Measurements from ENCODE around the gene OR2T2.
"Not testable (repeated sequence)": the region's sequence is repeated elsewhere in the genome, so short reads cannot be mapped to it uniquely, and the experiment has no call there.

The OR2T2 gene

DNA sequence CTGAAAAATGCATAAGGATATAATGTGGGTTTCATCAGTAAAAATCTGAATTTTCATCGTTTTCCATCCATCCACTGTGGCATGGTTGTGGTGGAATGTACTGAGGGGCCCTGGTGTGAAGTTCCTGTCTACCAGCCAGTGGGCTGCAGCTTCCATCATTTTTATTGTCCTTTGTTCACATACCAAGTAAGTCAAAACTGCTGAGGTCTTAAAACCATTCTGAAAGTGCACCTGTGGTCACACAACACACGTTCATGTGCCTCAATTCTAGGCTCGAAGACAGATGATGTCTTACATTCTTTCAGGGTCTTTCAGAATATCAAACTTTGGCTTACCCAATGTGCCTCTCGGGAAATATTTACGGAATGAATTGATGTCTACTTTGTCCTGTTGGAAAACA is 6.2 kb upstream of the OR2T2 start:
- H3K4me1 Mint-ChIP-seq (ENCODE audit: low read depth); H3K27ac Mint-ChIP-seq; H3K9me3 Mint-ChIP-seq; H3K27me3 Mint-ChIP-seq (ENCODE audit: low read depth); H3K4me3 Mint-ChIP-seq; H3K36me3 Mint-ChIP-seq (ENCODE audit: low read depth): not testable (repeated sequence)

DNA sequence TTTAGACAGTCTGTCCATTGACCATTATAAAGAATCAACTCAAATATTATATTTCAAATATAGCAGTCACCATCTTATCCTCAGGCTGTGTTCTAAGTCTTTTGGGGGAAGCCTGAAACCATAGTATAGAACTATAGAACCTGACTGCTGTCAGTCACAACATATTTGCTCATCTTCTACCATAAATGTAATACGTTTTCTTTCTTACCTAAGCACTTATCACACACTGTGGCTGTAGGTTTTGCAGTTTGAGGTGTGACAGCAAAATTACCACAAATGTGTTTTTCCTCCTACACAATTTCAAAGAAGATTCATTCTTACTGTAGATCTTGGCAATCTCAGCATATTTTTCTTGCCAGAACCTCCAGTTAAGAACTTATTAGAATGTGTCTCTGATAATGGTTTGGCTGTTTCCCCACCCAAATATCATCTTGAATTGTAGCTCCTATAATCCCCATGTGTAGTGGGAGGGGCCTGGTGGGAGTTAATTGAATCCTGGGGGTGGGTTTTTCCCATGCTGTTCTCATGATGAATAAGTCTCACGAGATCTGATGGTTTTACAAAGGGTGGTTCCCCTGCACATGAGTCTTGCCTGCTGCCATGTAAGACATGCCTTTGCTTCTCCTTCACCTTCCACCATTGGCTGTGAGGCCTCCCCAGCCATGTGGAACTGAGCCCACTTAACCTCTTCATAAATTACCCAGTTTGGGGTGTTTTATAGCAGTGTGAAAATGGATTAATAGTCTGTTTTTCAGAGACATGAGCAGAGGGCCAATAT is 2.7 kb upstream of the OR2T2 start:
- not testable (repeated sequence) for H3K27me3 Mint-ChIP-seq (ENCODE audit: low read depth); H3K36me3 Mint-ChIP-seq (ENCODE audit: low read depth); H3K9me3 Mint-ChIP-seq; H3K27ac Mint-ChIP-seq; H3K4me1 Mint-ChIP-seq (ENCODE audit: low read depth); H3K4me3 Mint-ChIP-seq

DNA sequence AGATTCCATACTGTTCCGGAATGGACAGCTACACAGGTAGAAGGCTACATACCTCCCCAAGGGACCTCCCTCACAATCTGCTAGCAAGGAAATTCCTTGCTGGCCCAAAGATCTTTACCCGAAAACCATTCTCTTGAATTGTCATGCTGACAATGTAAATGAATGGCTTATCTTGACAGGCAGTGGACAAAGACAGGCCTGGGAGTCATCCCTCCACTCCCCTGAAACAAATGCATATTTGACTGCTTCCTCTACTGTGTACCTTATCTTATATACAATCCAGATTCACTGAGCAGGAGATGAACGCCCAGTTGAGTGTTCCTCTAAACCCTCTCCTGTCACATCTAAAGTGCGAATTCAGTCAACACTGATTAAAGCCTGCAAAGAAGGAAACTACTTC is 834 bp upstream of the OR2T2 start:
- H3K4me3 Mint-ChIP-seq; H3K4me1 Mint-ChIP-seq (ENCODE audit: low read depth); H3K27ac Mint-ChIP-seq; H3K27me3 Mint-ChIP-seq (ENCODE audit: low read depth); H3K36me3 Mint-ChIP-seq (ENCODE audit: low read depth); H3K9me3 Mint-ChIP-seq: not testable (repeated sequence)

- not testable (repeated sequence) for H3K27ac Mint-ChIP-seq; H3K4me3 Mint-ChIP-seq; H3K9me3 Mint-ChIP-seq; H3K36me3 Mint-ChIP-seq (ENCODE audit: low read depth); H3K4me1 Mint-ChIP-seq (ENCODE audit: low read depth); H3K27me3 Mint-ChIP-seq (ENCODE audit: low read depth)
Observed at GRCh38 chr1:248448409-248449074, 3.1 kb downstream of the OR2T2 start.

DNA sequence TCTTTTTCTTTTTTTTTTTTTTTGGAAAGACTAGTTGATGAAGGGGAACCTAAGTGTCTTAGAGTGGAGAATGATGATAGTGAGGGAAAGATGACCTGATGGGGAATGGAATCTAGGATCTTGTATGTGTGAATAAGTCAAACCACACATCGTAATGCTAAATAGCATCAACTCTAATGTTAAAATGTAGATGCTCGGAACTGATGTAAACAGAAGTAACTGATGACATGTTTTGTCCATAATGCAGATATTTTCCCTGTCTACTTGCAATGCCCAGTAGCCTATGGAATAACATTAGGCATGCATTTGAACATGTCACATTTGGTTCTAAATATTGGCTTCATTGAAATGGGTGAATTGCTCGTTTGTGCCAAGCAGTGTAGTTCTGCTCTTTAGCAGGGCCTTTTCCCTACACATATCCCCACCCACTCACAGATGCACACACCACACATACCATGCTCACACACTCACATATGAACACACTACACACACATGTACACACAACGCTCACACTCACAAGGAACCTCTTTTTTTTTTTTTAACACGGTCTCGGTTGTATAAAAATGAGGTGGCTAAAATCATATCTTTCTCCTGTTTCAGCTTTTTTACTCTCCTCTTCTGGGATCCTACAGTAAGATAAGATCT is 4.5 kb downstream of the OR2T2 start:
- not testable (repeated sequence) for H3K4me1 Mint-ChIP-seq (ENCODE audit: low read depth); H3K36me3 Mint-ChIP-seq (ENCODE audit: low read depth); H3K9me3 Mint-ChIP-seq

DNA sequence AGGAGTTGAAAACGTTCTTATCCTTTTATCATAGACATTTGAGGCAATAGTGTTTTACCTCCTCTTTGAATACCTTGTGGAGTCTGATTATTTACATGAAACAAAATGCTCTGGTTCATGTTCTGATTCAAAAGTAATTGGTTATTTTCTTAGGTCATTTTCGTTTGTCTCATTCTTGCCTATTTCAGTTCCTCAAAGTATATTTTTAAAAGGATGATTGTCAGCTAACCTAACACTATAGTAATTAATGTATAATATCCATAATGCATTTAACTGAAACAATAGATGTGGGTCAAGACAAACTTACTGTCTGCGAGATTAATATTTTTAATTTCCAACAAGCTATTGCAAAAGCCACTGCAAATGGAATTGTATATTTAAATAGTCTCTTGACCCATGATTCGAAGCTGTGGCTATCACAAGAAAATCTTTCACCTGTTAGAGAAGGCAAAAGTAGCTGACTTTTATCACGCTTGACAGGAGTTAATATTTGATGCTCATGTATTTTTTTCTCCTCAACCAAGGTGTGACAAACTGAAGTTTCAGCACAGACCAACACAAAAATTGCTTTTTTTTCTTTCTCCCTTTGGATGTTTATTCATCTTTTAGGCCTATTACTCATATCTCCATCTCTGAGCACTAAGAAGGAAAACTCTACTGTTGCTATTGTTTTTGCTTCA is 5.2 kb downstream of the OR2T2 start:
- H3K4me3 Mint-ChIP-seq; H3K27ac Mint-ChIP-seq; H3K4me1 Mint-ChIP-seq (ENCODE audit: low read depth); H3K27me3 Mint-ChIP-seq (ENCODE audit: low read depth); H3K36me3 Mint-ChIP-seq (ENCODE audit: low read depth); H3K9me3 Mint-ChIP-seq: not testable (repeated sequence)

More for the DNA sequence above, 4.5 kb downstream of the OR2T2 start:
- H3K27me3 Mint-ChIP-seq (ENCODE audit: low read depth); H3K4me3 Mint-ChIP-seq; H3K27ac Mint-ChIP-seq: not testable (repeated sequence)

DNA sequence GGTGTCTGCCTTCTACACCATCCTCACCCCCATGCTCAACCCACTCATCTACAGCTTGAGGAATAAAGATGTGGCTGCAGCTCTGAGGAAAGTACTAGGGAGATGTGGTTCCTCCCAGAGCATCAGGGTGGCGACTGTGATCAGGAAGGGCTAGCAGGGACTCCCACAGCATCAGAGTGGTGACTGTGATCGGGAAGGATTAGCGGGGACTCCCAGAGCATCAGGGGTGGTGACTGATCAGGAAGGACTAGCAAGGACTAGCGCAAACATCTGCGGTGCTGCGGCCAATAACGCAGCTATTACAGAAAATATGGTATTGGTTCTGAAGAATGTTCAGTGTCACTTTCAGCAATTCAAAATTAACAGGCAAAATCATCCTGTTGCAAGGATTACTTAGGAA is 8.2 kb downstream of the OR2T2 start:
- H3K9me3 Mint-ChIP-seq; H3K4me1 Mint-ChIP-seq (ENCODE audit: low read depth); H3K36me3 Mint-ChIP-seq (ENCODE audit: low read depth); H3K4me3 Mint-ChIP-seq; H3K27ac Mint-ChIP-seq; H3K27me3 Mint-ChIP-seq (ENCODE audit: low read depth): not testable (repeated sequence)

GRCh38 chr1:248455045-248455444 is 9.6 kb downstream of the OR2T2 start:
- not testable (repeated sequence) for H3K4me1 Mint-ChIP-seq (ENCODE audit: low read depth); H3K27me3 Mint-ChIP-seq (ENCODE audit: low read depth); H3K9me3 Mint-ChIP-seq; H3K4me3 Mint-ChIP-seq; H3K36me3 Mint-ChIP-seq (ENCODE audit: low read depth); H3K27ac Mint-ChIP-seq

- not testable (repeated sequence) for H3K9me3 Mint-ChIP-seq; H3K4me1 Mint-ChIP-seq (ENCODE audit: low read depth); H3K36me3 Mint-ChIP-seq (ENCODE audit: low read depth); H3K27me3 Mint-ChIP-seq (ENCODE audit: low read depth); H3K4me3 Mint-ChIP-seq; H3K27ac Mint-ChIP-seq
Observed at GRCh38 chr1:248456635-248457034, 11.2 kb downstream of the OR2T2 start.

GRCh38 chr1:248459117-248459516 is 13.7 kb downstream of the OR2T2 start:
- H3K27ac Mint-ChIP-seq; H3K9me3 Mint-ChIP-seq; H3K4me1 Mint-ChIP-seq (ENCODE audit: low read depth); H3K4me3 Mint-ChIP-seq; H3K36me3 Mint-ChIP-seq (ENCODE audit: low read depth); H3K27me3 Mint-ChIP-seq (ENCODE audit: low read depth): not testable (repeated sequence)

- Mint-ChIP-seq H3K4me1 (ENCODE audit: low read depth) (no peaks in the 10 kb centered on the region), H3K27ac (no peak overlapping the region), H3K9me3 (no peaks in the 10 kb centered on the region), H3K36me3 (ENCODE audit: low read depth) (no peaks in the 10 kb centered on the region), H3K4me3 (no peak overlapping the region), H3K27me3 (ENCODE audit: low read depth) (peaks cover 10% of the 10 kb centered on the region)
Observed at GRCh38 chr1:248471154-248471553, 25.7 kb downstream of the OR2T2 start.

GRCh38 chr1:248472111-248472510 is 26.7 kb downstream of the OR2T2 start:
- not testable (repeated sequence) for H3K27ac Mint-ChIP-seq; H3K9me3 Mint-ChIP-seq; H3K4me1 Mint-ChIP-seq (ENCODE audit: low read depth); H3K36me3 Mint-ChIP-seq (ENCODE audit: low read depth); H3K4me3 Mint-ChIP-seq
- H3K27me3 Mint-ChIP-seq (ENCODE audit: low read depth) = peaks cover 13% of the 10 kb centered on the region

- H3K9me3 Mint-ChIP-seq; H3K36me3 Mint-ChIP-seq (ENCODE audit: low read depth); H3K27ac Mint-ChIP-seq; H3K4me3 Mint-ChIP-seq; H3K4me1 Mint-ChIP-seq (ENCODE audit: low read depth): not testable (repeated sequence)
- peaks cover 11% of the 10 kb centered on the region for H3K27me3 Mint-ChIP-seq (ENCODE audit: low read depth)
Observed at GRCh38 chr1:248473051-248473450, 27.6 kb downstream of the OR2T2 start, which contains the start of gene OR2T3. OR2T3 (plus strand) TSS chr1:248473351; CDS start chr1:248473351, 0 bp downstream.

GRCh38 chr1:248475660-248476059 is 30.2 kb downstream of the OR2T2 start:
- H3K36me3 Mint-ChIP-seq (ENCODE audit: low read depth); H3K4me3 Mint-ChIP-seq; H3K9me3 Mint-ChIP-seq; H3K4me1 Mint-ChIP-seq (ENCODE audit: low read depth); H3K27ac Mint-ChIP-seq: not testable (repeated sequence)
- peaks cover 13% of the 10 kb centered on the region for H3K27me3 Mint-ChIP-seq (ENCODE audit: low read depth)

Data from T-helper 1 cell treated with Interleukin-12 subunit alpha and Interleukin-12 subunit beta and Interleukin-4 antibody, amounts not matched to agents 30 μg/mL and 1 μg/mL, for 36 hours (primary cell).